GM18508 (cell line): Measurements from ENCODE around the gene SELENOI.
"Not testable (repeated sequence)": the region's sequence is repeated elsewhere in the genome, so short reads cannot be mapped to it uniquely, and the experiment has no call there.

ENCODE experiments used
- ATAC-seq: cut with Tn5 transposase; IDR thresholded peaks from one replicate; pipeline ENCODE4 v1.9.1; 2021; ENCODE audit warnings: moderate number of reproducible peaks; ENCODE audit not compliant: insufficient read depth, unreplicated experiment

Gene SELENOI

DNA sequence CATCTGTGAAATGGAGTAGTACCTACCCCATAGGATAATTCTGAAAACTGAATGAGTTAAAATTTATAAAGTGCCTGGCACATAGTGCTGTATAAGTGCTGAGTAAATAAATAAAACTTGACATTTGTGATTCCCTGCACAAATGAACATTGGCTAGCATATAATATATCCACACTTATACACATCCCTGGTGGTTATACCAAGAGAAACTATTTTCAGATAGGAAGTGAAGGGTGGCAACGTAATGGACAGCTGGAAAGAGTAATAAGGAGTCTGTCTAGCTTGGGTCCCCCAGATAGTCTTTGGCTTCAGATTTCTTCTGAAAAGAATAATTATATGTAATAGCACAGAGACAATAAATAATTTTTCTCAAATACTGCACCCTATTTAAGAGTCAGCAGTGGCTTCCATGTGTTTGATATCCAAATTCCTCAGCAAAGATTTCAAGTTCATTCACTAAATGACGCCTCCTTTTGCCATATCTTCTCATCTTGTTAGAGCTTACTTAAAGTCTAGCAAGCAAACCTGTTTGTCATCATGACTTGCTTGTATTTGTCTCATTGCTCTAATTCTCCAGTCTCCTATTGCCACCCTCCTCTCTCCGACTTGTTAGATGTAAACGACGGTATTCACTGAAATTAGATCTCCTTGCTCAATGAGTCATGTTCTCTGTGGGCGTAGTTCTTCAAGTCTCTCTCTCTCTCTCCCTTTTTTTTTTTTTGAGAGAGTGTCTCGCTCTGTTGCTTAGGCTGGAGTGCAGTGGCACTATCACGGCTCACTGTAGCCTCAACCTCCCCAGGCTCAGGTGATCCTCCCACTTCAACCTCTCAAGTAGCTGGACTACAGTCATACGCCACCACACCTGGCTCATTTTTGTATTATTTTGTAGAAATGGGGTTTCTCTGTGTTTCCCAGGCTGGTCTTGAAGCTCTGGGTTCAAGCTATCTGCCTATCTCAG lies 9.4 kb downstream of the SELENOI start:
- ATAC-seq = no peak

DNA sequence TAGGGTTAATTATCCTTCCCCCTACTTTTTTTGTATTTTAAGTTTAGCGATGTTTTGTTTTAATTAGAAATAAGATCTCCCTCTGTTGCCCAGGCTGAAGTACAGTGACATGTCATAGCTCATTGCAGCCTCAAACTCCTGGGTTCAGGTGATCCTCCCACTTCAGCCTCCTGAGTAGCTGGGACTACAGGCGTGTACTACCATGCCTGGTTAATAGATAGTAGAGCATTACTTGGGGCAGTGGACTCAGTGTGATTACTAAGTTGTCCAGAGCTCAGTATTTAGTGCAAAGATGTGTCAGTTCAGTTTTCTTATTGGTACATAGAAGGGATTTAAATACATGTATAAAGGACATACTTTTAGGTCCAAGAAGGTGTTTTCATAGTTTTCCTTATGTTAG lies 10.2 kb downstream of the SELENOI start:
- no peak for ATAC-seq

DNA sequence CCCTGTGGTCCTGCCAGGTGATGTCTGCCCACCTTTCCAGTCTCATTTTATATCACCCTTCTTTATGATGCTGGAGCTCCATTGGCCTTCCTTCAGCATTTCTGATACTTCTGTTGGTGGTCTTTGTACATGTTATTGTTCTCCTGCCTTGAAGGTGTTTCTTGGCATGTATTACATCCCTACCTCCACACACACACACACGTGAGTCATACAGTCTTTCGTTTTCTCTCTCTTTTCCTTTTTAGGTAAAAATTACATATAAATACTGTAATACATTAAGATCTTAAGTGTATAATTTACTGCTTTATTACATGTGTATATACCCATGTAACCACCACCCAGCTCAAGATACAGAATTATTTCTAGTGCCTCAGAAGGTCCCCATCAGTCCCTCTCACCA lies 10.8 kb downstream of the SELENOI start:
- no peak for ATAC-seq

DNA sequence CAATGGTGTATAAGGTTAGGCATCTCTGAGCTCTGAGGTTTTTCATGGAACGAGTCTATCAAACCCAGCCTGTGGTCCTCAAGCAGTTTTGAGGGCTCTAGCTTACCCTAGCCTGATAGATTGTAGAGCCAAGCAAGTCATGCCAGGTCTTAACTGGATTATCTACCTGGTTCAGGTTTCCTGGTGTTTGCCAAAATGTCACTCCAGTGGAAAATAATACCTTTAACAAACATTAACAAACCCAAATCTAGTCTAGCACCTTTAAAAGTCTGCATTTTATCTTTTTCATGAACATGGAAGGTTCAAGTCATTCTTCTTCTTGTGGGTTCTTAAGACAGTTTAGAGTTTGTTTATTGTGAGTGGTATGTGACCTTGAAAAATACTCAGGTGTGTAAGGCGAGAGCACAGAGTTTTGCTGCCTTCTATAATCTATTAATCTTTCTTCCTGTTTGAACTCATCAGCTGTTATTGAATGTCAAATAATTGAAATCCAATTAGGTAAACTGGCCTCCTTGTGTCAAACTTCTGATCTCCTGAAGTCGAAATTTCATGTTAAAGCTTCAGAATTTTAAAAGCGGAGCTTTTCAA lies 14.0 kb downstream of the SELENOI start:
- no peak for ATAC-seq

DNA sequence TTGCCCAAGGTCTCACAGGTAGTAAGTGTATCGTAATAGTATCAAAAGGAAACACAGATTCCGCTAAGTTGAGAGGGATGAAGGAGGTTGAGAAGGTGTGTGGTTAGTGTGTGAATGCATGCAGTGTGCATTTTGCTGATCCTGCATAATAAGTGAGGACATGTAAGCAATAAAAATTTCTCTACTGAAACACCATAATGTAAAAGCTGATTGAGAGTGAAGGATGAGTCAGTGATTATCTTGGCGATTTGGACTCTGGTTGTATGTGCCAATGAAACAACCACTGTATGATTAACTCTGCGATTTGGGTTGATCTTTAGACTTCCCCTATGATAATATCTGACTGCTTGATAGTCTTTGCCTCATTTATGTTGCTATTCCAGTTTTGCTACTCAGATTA lies 17.4 kb downstream of the SELENOI start:
- no peak for ATAC-seq

DNA sequence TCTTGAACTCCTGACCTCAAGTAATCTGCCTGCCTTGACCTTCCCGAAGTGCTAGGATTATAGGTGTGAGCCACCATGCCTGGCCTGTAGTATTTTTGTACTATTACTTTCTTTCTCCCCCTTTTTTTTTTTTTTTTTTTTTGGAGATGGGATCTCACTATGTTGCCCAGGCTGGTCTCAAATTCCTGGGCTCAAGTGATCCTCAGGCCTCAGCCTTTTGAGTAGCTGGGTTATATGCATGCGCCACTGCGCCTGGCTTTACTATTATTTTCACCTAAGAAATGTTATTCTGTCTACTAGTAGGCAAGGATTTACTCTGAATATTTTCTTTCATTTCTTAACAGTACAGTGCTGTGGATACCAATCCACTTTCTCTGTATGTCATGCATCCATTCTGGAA lies 18.0 kb downstream of the SELENOI start:
- ATAC-seq = no peak

DNA sequence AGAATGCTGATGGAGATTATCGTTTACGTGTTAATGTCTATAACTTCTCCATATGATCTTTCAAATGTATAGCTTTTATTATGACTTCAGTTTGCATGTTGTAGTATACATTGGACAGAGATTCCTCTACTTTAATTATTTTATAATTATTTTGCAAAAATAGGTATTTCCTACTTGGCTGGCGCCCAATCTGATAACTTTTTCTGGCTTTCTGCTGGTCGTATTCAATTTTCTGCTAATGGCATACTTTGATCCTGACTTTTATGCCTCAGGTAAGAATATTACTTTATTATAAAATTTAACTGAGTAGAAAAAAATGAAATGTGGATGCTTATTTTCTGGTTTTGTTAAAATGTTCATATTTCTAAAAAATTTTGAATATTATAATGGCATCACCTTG lies 18.7 kb downstream of the SELENOI start:
- no peak for ATAC-seq

DNA sequence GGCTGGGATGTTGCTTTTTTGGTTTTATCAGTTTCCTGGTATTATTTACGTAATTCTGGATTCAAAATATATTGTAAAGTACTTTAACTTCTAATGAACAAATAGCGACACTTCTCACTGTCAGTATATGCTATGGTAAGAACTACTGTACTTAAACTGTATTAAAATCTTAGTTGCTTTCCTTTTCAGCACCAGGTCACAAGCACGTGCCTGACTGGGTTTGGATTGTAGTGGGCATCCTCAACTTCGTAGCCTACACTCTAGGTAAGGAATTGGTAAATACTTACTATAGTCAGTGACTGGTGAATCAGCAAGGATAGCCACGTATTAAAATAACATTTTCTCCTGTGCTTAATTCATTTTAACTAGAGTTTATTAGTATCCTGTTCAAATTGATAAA lies 21.0 kb downstream of the SELENOI start:
- no peak for ATAC-seq

DNA sequence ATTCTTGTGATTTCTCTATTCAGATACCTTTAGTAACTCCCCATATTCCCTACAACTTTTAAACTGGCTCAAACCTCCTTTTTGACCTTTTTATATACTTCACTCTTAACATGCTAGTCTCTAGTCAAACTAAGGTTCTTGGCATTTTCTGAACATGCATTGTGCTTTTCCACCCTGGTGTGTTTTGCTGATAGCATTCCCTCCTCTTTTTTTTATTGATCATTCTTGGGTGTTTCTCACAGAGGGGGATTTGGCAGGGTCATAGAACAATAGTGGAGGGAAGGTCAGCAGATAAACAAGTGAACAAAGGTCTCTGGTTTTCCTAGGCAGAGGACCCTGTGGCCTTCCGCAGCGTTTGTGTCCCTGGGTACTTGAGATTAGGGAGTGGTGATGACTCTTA lies 23.7 kb downstream of the SELENOI start:
- ATAC-seq = not testable (repeated sequence)

DNA sequence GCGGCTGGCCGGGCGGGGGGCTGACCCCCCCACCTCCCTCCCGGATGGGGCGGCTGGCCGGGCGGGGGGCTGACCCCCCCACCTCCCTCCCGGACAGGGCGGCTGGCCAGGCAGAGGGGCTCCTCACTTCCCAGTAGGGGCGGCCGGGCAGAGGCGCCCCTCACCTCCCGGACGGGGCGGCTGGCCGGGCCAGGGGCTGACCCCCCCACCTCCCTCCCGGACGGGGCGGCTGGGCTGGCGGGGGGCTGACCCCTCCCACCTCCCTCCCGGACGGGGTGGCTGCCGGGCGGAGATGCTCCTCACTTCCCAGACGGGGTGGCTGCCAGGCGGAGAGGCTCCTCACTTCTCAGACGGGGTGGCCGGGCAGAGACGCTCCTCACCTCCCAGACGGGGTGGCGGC lies 25.0 kb downstream of the SELENOI start:
- ATAC-seq = not testable (repeated sequence)

DNA sequence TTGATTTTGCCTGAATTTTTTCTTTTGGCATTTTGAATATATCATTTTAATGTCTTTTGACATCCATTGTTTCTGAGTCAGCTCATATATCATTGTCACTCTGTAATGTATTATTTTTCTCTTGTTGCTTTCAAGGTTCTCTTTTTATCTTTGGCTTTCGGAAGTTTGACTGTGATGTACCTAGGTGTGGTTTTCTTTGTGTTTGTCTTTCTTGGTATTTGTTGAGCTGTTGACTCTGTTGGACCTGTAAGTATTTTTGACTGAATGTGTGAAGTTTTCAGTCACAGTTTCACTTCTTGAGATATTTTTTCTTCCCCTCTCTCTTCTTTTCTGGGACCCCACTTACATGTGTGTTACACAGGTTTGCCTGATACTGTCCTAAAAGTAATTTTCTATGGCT lies 30.9 kb downstream of the SELENOI start:
- no peak for ATAC-seq

DNA sequence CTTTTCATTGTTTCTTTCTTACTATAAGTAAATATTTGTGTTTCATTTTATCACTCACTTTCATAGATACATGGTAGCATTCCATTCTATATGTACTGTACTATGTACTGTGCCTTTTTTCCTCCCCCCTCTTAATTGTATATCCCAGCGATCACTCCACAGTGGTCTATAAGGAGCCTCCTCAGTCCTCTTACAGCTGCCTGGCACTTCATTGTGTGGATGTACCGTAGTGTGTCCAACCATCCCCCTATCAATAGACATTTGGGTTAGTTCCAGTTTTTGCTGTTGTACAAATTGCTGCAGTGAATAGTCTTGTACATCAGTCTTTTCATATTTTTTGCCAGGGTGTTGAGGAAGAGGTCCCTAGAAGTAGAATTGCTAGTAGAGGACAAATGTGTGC lies 34.3 kb downstream of the SELENOI start:
- ATAC-seq = no peak

DNA sequence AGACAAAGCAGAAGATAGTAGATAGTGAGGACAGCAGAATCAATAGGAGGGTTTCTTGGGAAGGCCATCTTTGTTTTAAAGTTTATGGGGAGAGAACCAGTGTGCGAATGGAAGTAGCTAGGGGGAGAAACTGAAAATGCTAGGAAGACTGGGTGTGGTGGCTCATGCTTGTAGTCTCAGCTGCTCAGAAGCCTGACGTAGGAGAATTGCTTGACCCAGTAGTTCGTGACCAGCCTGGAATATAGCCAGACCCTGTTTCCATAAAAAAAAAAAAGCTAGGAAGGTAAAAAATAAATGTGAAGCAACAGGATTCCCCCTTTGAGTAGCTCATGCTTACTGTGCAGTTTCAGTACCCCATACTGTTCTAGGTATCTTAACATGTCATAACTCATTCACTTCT lies 36.6 kb downstream of the SELENOI start:
- no peak for ATAC-seq

DNA sequence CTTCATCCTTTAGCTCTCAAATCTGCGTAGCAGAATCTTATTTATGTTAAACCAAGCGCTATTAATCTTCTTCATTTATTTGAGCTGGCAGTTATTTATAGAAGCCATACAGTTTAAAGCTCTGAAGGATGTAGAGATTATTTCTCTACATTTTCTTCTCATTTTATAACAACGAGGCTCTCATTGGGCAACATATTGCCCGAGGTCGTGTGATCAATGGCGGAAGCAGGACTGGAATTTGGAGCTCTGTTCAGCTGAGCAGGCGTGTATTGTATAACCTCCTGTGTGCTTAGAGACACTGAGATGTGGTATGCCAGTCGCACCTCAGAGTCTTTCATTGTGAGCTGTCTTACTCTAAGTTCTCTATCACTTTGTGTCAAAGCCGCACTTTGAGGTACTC lies 38.2 kb downstream of the SELENOI start:
- no peak for ATAC-seq

DNA sequence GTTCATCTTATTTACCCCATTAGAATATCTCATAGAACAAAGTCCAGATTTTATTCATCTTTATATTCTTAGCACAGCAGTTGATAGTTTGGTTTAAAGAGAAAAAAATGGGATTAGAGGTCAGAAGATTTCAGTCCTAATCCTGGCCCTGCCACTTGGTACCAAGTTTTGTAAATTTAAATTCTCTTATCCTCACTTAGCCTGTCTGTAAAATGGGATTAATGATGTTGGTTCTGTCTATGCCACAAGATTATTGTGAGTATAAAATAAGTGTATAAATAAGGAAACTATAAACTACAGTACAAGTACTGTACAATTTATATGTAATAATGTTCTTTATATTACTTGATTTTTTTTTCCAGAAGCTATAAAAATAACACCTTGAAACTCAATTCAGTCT lies 38.7 kb downstream of the SELENOI start:
- no peak for ATAC-seq

DNA sequence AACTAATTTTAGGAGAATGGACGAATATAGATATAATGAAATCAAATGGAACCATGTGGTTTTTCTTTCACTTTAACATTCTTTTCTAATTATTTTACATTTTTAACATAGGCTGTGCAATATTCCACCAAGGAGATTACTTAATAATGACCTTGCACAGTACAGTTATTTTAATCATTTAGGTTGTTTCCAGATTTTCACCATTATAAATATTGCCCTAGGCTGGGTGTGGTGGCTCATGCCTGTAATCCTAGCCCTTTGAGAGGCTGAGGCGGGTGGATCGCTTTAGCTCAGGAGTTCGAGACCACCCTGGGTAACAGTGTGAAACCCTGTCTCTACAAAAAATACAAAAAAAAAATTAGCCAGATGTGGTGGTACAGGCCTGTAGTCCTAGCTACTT lies 41.2 kb downstream of the SELENOI start:
- no peak for ATAC-seq

DNA sequence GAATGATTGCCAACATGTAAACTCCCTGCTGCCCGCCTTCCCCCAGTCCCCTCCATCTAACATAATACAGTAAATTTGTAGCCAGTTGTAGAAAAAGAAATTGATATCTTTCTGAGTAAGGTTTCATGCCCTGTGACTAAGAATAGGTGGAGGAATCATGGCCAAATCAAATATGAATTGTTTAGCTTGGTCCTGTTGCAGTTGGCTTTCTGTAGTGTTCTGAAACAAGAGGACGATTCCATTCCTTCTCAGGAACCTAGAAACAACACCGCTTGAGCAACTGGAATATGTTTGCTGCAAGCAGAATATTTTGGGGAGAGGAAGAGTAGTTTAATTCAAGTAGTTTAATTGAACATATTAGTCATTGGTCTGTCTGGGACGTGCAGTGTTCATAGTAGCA lies 48.8 kb downstream of the SELENOI start:
- ATAC-seq = no peak

DNA sequence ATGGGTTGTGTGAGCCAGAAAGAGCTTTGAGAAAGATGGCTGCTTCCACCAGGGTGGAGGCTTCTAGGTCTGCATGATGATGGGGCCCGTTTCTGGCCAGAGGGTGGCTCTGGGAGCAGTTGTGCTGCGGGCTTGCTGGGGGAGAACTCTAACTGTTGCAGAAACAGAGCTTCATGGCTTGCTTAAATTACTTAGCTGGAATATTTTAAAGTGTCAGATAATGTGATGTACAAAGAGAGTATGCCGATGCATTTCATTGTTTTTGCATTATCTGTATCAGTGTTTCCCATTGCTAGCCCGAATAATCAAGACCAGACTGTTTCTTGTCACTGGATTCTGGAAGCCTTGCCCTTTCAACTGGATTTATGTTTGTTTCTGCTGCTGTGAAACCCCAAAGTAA lies 49.5 kb downstream of the SELENOI start:
- no peak for ATAC-seq

DNA sequence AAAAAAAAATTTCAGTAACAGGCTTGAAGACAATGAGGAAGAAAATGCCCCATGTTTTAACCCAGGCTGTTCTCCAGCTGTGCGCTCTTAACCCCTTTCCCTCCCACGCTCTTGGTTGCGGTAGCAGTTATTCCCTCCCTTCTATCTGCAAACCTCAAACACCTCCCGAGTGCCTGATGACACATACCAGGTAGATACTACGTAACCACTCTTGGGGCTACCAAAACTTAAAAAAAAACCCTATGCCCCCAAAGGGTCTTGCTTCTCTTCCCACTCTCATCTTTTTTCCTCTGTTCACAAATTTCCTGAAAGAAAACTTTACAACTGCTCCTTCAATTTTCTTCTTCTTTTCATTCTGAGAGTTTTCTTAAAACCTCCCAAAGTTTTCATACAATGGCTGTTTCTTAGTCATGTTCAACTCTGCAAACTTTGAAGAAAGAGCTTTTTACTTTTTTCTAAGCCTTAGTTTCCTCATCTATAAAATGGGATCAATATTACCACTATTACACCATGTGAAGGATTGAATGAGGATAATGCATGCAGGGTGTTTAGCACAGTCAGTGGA lies 50.9 kb downstream of the SELENOI start:
- no peak for ATAC-seq

DNA sequence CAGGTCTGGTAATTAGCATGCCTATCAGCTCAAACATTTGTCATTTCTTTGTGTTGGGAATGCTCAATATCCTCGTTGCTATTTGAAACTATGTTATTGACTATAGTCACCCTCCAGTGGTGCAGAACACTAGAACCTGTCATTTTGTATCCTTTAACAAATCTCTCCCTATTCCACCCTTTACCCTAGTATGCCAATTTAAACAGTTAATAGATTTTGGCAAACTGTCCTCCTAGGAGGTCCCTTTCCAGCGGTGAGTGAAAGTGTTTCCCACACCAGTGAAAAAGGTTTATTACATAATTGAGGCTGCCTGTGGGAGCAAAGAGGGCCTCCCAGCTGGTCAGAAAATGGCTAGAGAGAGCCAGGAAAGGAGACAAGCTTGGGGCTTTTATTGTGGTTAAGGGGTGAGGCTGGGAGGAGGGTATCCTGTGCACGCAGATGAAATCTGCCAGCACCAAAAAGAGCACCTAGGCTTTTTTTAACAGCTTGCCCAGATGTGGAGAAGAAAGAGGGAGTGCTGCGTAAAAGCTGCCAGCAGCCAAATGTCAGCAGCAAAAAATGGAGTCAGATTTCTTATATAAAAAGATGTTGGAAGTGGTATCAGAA lies 53.9 kb downstream of the SELENOI start:
- no peak for ATAC-seq

DNA sequence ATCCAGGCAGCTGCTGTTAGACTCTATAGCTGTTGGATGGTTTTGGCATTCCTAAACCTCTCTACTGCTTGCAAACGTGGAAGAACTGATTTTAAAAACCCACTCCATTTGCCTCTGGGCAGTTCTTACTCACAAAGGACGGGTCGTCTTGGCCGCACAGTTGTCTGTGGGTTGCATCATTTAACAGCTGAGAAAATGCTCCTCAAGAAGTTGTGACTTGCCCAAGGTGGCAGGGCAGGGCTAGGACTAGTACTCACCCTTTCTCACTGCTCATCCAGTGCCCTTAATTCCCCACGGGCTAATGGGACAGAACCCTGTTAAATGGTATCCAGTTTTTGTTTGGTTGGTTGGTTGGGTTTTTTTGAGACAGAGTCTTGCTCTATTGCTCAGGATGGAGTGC lies 54.8 kb downstream of the SELENOI start:
- no peak for ATAC-seq
